IPS-18a (cell line): ENCODE results near the gene APOC3.
"Not testable (repeated sequence)": the region's sequence is repeated elsewhere in the genome, so short reads cannot be mapped to it uniquely, and the experiment has no call there.

ENCODE experiments used
- H3K27ac ChIP-seq: one replicate; pipeline ENCODE4 v1.5.1; 2013; ENCODE audit warnings: low read length
- H3K27me3 ChIP-seq: one replicate; pipeline ENCODE4 v1.6.1; 2013; ENCODE audit warnings: mild to moderate bottlenecking, low read length; ENCODE audit not compliant: control insufficient read depth, insufficient read depth
- H3K36me3 ChIP-seq: one replicate; pipeline ENCODE4 v1.6.1; 2013; ENCODE audit warnings: low read depth, low read length; ENCODE audit not compliant: control insufficient read depth
- H3K4me1 ChIP-seq: one replicate; pipeline ENCODE4 v1.6.1; 2013; ENCODE audit warnings: low read depth, low read length; ENCODE audit not compliant: control insufficient read depth
- H3K4me3 ChIP-seq: one replicate; pipeline ENCODE4 v1.5.1; 2013; ENCODE audit warnings: low read length
- H3K9ac ChIP-seq: one replicate; pipeline ENCODE4 v1.6.1; 2013; ENCODE audit warnings: mild to moderate bottlenecking, low read length, moderate library complexity
- H3K9me3 ChIP-seq: one replicate; pipeline ENCODE4 v1.6.1; 2013; ENCODE audit warnings: low read depth, low read length; ENCODE audit not compliant: control insufficient read depth

Gene APOC3

GRCh38 chr11:116834535-116835041 is 4.9 kb downstream of the APOC3 start:
- not testable (repeated sequence) for H3K9ac ChIP-seq, H3K9me3 ChIP-seq, H3K4me1 ChIP-seq, H3K4me3 ChIP-seq, H3K27ac ChIP-seq, H3K36me3 ChIP-seq
- H3K27me3 ChIP-seq = peaks cover 10% of the 10 kb centered on the region

GRCh38 chr11:116835042-116835772 is 5.5 kb downstream of the APOC3 start:
- H3K36me3 ChIP-seq = no peaks in the 10 kb centered on the region
- H3K27ac ChIP-seq = no peak overlapping the region
- H3K27me3 ChIP-seq = peaks cover 10% of the 10 kb centered on the region
- no peaks in the 10 kb centered on the region for H3K9me3 ChIP-seq
- no peak overlapping the region for H3K9ac ChIP-seq
- peak overlapping the region; percentile 56 for H3K4me3 ChIP-seq
- peaks cover 3% of the 10 kb centered on the region for H3K4me1 ChIP-seq

GRCh38 chr11:116835791-116836631 is 6.3 kb downstream of the APOC3 start:
- H3K9me3 ChIP-seq = no peaks in the 10 kb centered on the region
- peak overlapping the region; percentile 56 for H3K4me3 ChIP-seq
- H3K27ac ChIP-seq = no peak overlapping the region
- peaks cover 3% of the 10 kb centered on the region for H3K4me1 ChIP-seq
- H3K36me3 ChIP-seq = no peaks in the 10 kb centered on the region
- no peak overlapping the region for H3K9ac ChIP-seq
- peaks cover 10% of the 10 kb centered on the region for H3K27me3 ChIP-seq

GRCh38 chr11:116836632-116836991 is 6.9 kb downstream of the APOC3 start:
- Histone ChIP-seq H3K36me3 (no peaks in the 10 kb centered on the region), H3K27me3 (peaks cover 10% of the 10 kb centered on the region), H3K4me3 (no peak overlapping the region), H3K9ac (no peak overlapping the region), H3K9me3 (no peaks in the 10 kb centered on the region), H3K4me1 (peaks cover 3% of the 10 kb centered on the region), H3K27ac (no peak overlapping the region)

- no peak within 1 kb of the TSS for H3K4me3 ChIP-seq
- H3K27ac ChIP-seq = no peak within 1 kb of the TSS
- no peaks in the 10 kb centered on the region for H3K36me3 ChIP-seq
- peaks cover 3% of the 10 kb centered on the region for H3K4me1 ChIP-seq
- no peaks in the 10 kb centered on the region for H3K9me3 ChIP-seq
- H3K27me3 ChIP-seq = peaks cover 10% of the 10 kb centered on the region
- H3K9ac ChIP-seq = no peak within 1 kb of the TSS
Observed at GRCh38 chr11:116837231-116838091, 7.8 kb downstream of the APOC3 start, which contains the start of gene APOA1. Gene APOA1 (minus strand): TSS chr11:116837622. CDS start chr11:116837387, 235 bp downstream.

GRCh38 chr11:116838321-116839084 is 8.8 kb downstream of the APOC3 start:
- peaks cover 3% of the 10 kb centered on the region for H3K4me1 ChIP-seq
- H3K27me3 ChIP-seq = peaks cover 10% of the 10 kb centered on the region
- H3K9me3 ChIP-seq = no peaks in the 10 kb centered on the region
- no peak overlapping the region for H3K4me3 ChIP-seq
- H3K36me3 ChIP-seq = peaks cover 4% of the 10 kb centered on the region
- no peak overlapping the region for H3K9ac ChIP-seq
- no peak overlapping the region for H3K27ac ChIP-seq

- peaks cover 4% of the 10 kb centered on the region for H3K27me3 ChIP-seq
- H3K4me1 ChIP-seq = peaks cover 3% of the 10 kb centered on the region
- H3K9me3 ChIP-seq = no peaks in the 10 kb centered on the region
- no peak overlapping the region for H3K27ac ChIP-seq
- no peak overlapping the region for H3K9ac ChIP-seq
- peaks cover 17% of the 10 kb centered on the region for H3K36me3 ChIP-seq
- H3K4me3 ChIP-seq = no peak overlapping the region
Observed at GRCh38 chr11:116840224-116840745, 10.6 kb downstream of the APOC3 start.

- Histone ChIP-seq H3K27me3 (no peaks in the 10 kb centered on the region), H3K4me3 (no peak overlapping the region), H3K9ac (no peak overlapping the region), H3K4me1 (peaks cover 3% of the 10 kb centered on the region), H3K27ac (no peak overlapping the region), H3K9me3 (no peaks in the 10 kb centered on the region), H3K36me3 (peaks cover 22% of the 10 kb centered on the region)
Observed at GRCh38 chr11:116840746-116841296, 11.1 kb downstream of the APOC3 start.

- no peak overlapping the region for H3K9ac ChIP-seq
- H3K27me3 ChIP-seq = no peaks in the 10 kb centered on the region
- H3K27ac ChIP-seq = no peak overlapping the region
- peaks cover 3% of the 10 kb centered on the region for H3K4me1 ChIP-seq
- H3K4me3 ChIP-seq = no peak overlapping the region
- no peaks in the 10 kb centered on the region for H3K9me3 ChIP-seq
- H3K36me3 ChIP-seq = peaks cover 35% of the 10 kb centered on the region
Observed at GRCh38 chr11:116842117-116842516, 12.4 kb downstream of the APOC3 start.

GRCh38 chr11:116842909-116843308 is 13.2 kb downstream of the APOC3 start:
- peaks cover 43% of the 10 kb centered on the region for H3K36me3 ChIP-seq
- no peaks in the 10 kb centered on the region for H3K27me3 ChIP-seq
- no peak overlapping the region for H3K4me3 ChIP-seq
- no peak overlapping the region for H3K27ac ChIP-seq
- no peak overlapping the region for H3K9ac ChIP-seq
- H3K9me3 ChIP-seq = no peaks in the 10 kb centered on the region
- peaks cover 3% of the 10 kb centered on the region for H3K4me1 ChIP-seq
